OCI-LY1 (cell line): ENCODE data around the gene CBLB.

Source experiments
- CTCF ChIP-seq: fragments of 200-600 bp; sonication (generic), shearing (Covaris generic); IDR thresholded peaks from 2 replicates; pipeline ENCODE4 v1.5.1; 2017; ENCODE audit warnings: mild to moderate bottlenecking, antibody characterized with exemption, low read length, moderate library complexity, mixed read lengths
- EZH2 ChIP-seq: fragments of 200-600 bp; sonication (generic), shearing (Covaris generic); IDR thresholded peaks from 2 replicates; pipeline ENCODE4 v1.8.0; 2017; ENCODE audit warnings: borderline replicate concordance, mixed run types, mild to moderate bottlenecking, antibody characterized with exemption, low read length, moderate library complexity, mixed read lengths

GRCh38 chr3:105857601-105858000 is 11.2 kb downstream of the CBLB start:
- no peak for TF ChIP-seq CTCF
- no peak for TF ChIP-seq EZH2
